H1 (cell line): ENCODE measurements around the gene SLIT3. TPM values are rescaled to one million over a fixed set of nuclear protein-coding genes. Genes with fewer than 3 reads are reported as not detected.

ENCODE experiments used
- CEBPB ChIP-seq: IDR thresholded peaks from 2 replicates; pipeline ENCODE4 v1.6.1; 2012; ENCODE audit warnings: low read depth, low read length
- HDAC2 ChIP-seq, 2 experiments: fragments of 300-600 bp in 1 of 2; sonication (generic) in 1 of 2; IDR thresholded peaks; 2 replicates each; pipeline ENCODE4 v1.6.1; 2011 to 2012; ENCODE audit warnings: low read depth in 2 of 2, low read length in 2 of 2, mild to moderate bottlenecking in 2 of 2, moderate library complexity in 2 of 2, borderline replicate concordance in 1 of 2, inconsistent platforms in 1 of 2
- NANOG ChIP-seq: IDR thresholded peaks from 2 replicates; pipeline ENCODE4 v1.6.1; 2011; ENCODE audit warnings: low read length, low read depth, mild to moderate bottlenecking, inconsistent platforms; ENCODE audit not compliant: insufficient read depth, poor library complexity, severe bottlenecking
- SAP30 ChIP-seq: fragments of 300-600 bp; sonication (generic); IDR thresholded peaks from 2 replicates; pipeline ENCODE4 v1.7.1; 2012; ENCODE audit warnings: low read length, moderate library complexity, mild to moderate bottlenecking, inconsistent platforms; ENCODE audit not compliant: insufficient read depth, insufficient replicate concordance
- SIX5 ChIP-seq: IDR thresholded peaks from 2 replicates; pipeline ENCODE4 v1.6.1; 2011; ENCODE audit warnings: mild to moderate bottlenecking, low read depth, low read length
- SRF ChIP-seq: IDR thresholded peaks from 2 replicates; pipeline ENCODE4 v1.6.1; 2011; ENCODE audit warnings: mild to moderate bottlenecking, low read depth, low read length, moderate library complexity
- TCF12 ChIP-seq: IDR thresholded peaks from 2 replicates; pipeline ENCODE4 v1.6.1; 2011; ENCODE audit warnings: low read depth, mild to moderate bottlenecking, low read length
- polyA plus RNA-seq, 7 experiments: library from polyadenylated mRNA; depleted of rRNA in 3 of 7; stranded (reverse) in 5 of 7; unstranded in 2 of 7; fragments of >200 nt in 5 of 7; fragments of 200-250 nt in 2 of 7; gene quantifications; 1 replicate in 5 of 7; 2 replicates in 1 of 7; 4 replicates in 1 of 7; pipeline versions ENCODE4 v1.2.1 to v1.2.3, GENCODE V29; 2011 to 2013; ENCODE audit warnings: missing spikeins in 2 of 7, mixed read lengths in 2 of 7
- total RNA-seq: library from RNA; stranded (reverse); fragmentation: NEBNext Ultra II Directional; extraction: Animal tissue kit (Norgen Biotek cat#: 25700); gene quantifications from 2 replicates; pipeline ENCODE4 v1.2.1, GENCODE V29; 2021
- TF ChIP-seq, protein P1 (sequence below): IDR thresholded peaks from 2 replicates; pipeline ENCODE4 v1.6.1; 2012; ENCODE audit warnings: inconsistent platforms

Gene SLIT3
- total and polyA plus RNA-seq, 2 of the 8 experiments (the other 6 are each of a cell fraction or from before 2014, with no cell fraction given) = 1.1 to 1.2 TPM

GRCh38 chr5:168637793-168638192, 663.1 kb downstream of the SLIT3 start (continued):
- TF ChIP-seq, protein P1, sequence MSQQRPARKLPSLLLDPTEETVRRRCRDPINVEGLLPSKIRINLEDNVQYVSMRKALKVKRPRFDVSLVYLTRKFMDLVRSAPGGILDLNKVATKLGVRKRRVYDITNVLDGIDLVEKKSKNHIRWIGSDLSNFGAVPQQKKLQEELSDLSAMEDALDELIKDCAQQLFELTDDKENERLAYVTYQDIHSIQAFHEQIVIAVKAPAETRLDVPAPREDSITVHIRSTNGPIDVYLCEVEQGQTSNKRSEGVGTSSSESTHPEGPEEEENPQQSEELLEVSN = no peak
- TF ChIP-seq NANOG (no peak), HDAC2 (IDR thresholded peaks at IDR 0.05; ENCODE audit: borderline replicate concordance in 1 of 2, low read depth in 2 of 2, low read length in 2 of 2) (no peak), SAP30 (no peak), SIX5 (no peak), SRF (no peak), CEBPB (no peak), TCF12 (no peak)
